Measurements from ENCODE around the gene EGFR.

GRCh38 chr7:55209366-55209765 is 190.5 kb downstream of the EGFR start:
- TF ChIP-seq CREB5 (CRISPR knock-in tag; IDR thresholded peaks at IDR 0.05; ENCODE audit: low read depth) (no peak), ZNF565 (CRISPR knock-in tag; conservative IDR thresholded peaks at IDR 0.05; ENCODE audit: low read depth) (no peak), TCF4 (CRISPR knock-in tag; IDR thresholded peaks at IDR 0.05; ENCODE audit: borderline replicate concordance) (no peak)

Measured in SK-N-SH treated with all-trans-retinoic acid at 6 μM for 48 hours (cell line).